Fibroblast of pulmonary artery (primary cell): ENCODE measurements around the gene MRPL49.
A peak's percentile ranks its signal among the peaks of the same experiment; 100 is the strongest.

Experiments
- DNase-seq: peaks from one replicate; pipeline ENCODE4 v3.0.0-alpha.2; 2010; ENCODE audit warnings: low read depth
- H3K4me3 ChIP-seq: replicated peaks from 2 replicates; pipeline ENCODE4 v1.5.1; 2011; ENCODE audit warnings: low read depth, mild to moderate bottlenecking, control low read depth, low read length, moderate library complexity
- TF ChIP-seq, protein P1 (sequence below): IDR thresholded peaks from 2 replicates; pipeline ENCODE4 v1.5.1; 2011; ENCODE audit warnings: mild to moderate bottlenecking, control low read depth, low read length, inconsistent platforms; ENCODE audit errors: missing control alignments

Gene MRPL49

GRCh38 chr11:65102142-65103095, 19.7 kb upstream of the MRPL49 start:
- TF ChIP-seq, protein P1, sequence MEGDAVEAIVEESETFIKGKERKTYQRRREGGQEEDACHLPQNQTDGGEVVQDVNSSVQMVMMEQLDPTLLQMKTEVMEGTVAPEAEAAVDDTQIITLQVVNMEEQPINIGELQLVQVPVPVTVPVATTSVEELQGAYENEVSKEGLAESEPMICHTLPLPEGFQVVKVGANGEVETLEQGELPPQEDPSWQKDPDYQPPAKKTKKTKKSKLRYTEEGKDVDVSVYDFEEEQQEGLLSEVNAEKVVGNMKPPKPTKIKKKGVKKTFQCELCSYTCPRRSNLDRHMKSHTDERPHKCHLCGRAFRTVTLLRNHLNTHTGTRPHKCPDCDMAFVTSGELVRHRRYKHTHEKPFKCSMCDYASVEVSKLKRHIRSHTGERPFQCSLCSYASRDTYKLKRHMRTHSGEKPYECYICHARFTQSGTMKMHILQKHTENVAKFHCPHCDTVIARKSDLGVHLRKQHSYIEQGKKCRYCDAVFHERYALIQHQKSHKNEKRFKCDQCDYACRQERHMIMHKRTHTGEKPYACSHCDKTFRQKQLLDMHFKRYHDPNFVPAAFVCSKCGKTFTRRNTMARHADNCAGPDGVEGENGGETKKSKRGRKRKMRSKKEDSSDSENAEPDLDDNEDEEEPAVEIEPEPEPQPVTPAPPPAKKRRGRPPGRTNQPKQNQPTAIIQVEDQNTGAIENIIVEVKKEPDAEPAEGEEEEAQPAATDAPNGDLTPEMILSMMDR: no peak
- H3K4me3 ChIP-seq: no peak overlapping the region
- DNase-seq: peak; percentile 40

DNA sequence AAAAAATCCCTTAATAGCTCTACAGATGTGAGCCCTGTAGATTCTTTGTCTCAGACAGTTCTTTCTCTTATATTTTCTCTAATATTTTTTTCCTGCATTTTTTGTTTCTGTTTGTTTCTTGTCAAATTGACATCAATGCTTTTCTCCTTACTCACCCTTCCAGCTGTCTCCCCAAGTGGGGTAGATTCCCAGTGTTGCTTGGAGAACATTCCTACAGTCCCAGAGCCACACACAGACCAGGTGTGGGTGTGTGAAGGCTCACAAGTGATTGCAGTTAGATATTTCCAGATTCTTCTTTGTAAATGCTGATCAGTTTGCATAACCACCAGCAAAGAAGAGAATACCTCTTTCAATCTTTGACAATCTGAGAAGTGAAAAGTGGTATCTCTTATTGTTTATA, 18.6 kb upstream of the MRPL49 start:
- DNase-seq: no peak
- H3K4me3 ChIP-seq: no peak overlapping the region
- TF ChIP-seq, protein P1: no peak

DNA sequence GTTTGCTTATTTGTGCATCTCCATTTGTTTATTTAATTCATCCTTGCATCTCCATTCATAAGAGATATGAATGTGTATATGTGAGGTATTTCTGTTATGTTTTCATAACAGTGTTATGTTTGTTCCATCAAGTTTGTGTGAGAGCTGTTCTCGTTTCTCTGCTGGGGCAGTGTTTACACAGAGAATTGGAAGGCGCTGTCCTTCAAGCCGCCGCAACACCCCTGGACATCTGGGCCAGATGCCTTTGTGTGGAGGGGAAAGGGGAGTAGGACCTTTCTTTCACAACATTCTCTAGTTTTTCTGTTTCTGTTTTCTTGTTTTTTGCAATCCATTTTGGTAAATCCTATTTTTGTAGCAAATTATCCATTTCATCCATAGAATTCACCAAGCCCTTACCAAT, 17.5 kb upstream of the MRPL49 start:
- no peak for DNase-seq
- no peak overlapping the region for H3K4me3 ChIP-seq
- TF ChIP-seq, protein P1: no peak

DNA sequence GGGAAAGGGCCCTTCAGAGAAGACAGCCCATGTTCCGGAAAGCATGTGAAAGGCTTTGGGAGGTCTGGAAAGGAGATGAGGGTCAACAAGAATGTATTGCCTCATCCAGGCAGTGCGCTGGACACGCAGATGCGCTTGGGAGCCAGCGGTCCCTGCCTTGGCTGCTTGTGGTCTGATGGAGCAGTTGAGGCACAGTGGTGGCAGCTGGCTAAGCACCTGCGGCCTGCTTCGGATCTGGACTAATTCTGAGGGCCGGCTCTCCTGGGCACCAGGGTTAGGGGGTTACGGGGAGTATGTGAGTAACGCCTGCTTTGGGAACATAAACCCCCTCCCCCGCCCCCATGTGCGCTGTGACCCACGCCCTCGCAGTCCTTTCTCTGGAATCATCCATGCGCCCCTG, 15.0 kb upstream of the MRPL49 start:
- no peak for DNase-seq
- no peak overlapping the region for H3K4me3 ChIP-seq
- TF ChIP-seq, protein P1: no peak

GRCh38 chr11:65107751-65108468, 14.2 kb upstream of the MRPL49 start:
- no peak overlapping the region for H3K4me3 ChIP-seq
- TF ChIP-seq, protein P1: no peak
- DNase-seq: no peak

- TF ChIP-seq, protein P1: no peak
- H3K4me3 ChIP-seq: no peak overlapping the region
- DNase-seq: no peak
Measured at GRCh38 chr11:65108469-65109123, 13.5 kb upstream of the MRPL49 start.
